Activated CD4-positive, alpha-beta T cell treated with anti-CD3 and anti-CD28 coated beads, Interleukin-2, amount 50 U/mL, for 1 hour (primary cell): ENCODE results near the gene MBOAT2.

Experiments
- DNase-seq: peaks from one replicate; pipeline ENCODE4 v3.0.0-alpha.2; 2020

MBOAT2 gene

DNA sequence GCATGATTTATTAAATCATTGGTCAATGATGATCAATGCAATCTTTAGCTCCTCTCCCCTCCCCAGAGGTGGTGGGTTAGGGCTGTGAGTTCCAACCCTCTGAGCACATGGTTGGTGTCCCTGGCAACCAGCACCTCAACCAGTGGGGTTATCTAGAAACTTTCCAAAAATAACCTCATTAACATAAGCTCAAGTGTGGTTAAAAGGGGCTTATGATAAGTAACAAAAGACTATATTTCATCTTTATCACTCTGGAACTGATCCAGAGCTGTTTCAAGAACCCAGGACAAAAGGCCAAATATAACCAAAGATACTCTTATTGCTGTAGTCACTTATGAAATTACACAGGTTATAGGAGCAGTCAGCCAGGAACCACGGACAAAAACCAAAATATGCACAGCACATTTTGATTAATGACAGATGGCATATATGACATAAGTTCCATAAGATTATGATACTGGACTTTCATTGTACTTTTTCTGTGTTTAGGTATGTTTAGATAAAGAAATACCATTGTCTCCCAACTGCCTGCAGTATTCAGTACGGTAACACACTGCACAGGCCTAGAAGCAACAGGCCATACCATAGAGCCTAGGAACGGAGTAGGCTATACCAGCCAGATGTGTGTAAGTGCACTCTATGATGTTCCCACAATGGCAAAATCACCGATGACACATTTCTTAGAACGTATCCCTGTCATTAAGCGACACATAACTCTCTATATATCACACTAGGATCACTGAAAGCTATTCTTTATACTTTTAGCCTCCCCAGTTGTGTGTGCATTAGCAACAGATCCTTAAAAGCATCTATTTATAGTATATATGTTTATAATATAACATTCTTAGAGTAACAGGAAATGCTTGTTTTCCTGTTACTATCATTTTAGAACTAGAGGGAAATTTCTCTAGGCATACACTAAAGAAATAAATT, 197.9 kb downstream of the MBOAT2 start:
- no peak for DNase-seq

DNA sequence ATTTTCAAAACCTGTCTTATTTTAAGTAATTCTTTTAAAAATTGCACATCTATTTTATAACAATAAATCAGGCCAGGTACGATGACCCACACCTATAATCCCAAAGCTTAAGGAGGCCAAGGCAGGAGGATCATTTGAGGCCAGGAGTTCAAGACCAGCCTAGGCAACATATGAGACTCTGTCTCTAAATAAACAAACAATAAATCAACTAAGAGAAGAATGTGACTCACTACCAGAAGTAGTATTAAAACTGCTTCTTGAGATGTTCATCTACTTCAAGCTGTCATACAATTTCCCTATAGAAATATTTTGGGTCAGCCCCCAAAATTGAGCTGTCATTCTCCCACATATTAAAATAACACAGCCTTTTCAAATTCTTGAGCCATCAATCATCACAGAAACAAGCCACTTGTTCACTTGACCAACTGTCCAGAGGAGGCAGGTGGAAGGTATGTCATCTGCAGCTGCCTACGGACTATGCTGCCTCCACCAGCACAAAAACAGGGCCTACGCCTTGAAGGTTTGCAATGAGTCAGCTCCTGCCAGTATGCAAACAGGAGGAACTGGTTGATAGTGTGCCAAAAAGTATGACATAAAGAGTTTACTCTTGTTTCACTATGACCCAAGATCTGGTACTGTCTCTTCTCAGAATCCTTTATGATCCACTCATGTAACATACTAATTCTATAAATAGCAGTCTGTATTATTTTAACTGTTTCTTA, 199.7 kb downstream of the MBOAT2 start:
- no peak for DNase-seq

DNA sequence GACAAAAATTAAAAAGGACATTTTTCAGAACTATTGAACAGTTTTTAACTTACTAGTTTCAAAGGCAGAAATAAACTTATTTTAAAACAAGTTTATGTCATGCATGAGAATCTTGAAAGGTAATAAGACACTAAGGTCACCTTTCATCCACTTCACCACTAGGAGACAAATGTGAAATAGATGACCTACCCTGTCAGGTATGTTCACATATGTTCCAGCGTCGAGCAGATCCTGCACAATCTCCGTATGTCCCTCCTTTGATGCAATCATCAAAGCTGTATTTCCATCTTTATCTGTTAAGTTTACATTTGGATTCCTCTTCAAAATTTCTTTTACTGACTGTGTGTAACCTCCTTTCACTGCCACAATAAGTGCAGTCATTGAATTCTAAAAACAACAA, 200.7 kb downstream of the MBOAT2 start:
- DNase-seq = no peak
